HG03558 (cell line): Measurements from ENCODE around the gene PFDN6.

Experiments used
- ATAC-seq: cut with Tn5 transposase; IDR thresholded peaks from one replicate; pipeline ENCODE4 v1.9.1; 2021; ENCODE audit warnings: moderate number of reproducible peaks; ENCODE audit not compliant: unreplicated experiment; ENCODE audit errors: extremely low read depth

The PFDN6 gene

GRCh38 chr6:33292996-33293682 is 3.7 kb downstream of the PFDN6 start:
- ATAC-seq = no peak

DNA sequence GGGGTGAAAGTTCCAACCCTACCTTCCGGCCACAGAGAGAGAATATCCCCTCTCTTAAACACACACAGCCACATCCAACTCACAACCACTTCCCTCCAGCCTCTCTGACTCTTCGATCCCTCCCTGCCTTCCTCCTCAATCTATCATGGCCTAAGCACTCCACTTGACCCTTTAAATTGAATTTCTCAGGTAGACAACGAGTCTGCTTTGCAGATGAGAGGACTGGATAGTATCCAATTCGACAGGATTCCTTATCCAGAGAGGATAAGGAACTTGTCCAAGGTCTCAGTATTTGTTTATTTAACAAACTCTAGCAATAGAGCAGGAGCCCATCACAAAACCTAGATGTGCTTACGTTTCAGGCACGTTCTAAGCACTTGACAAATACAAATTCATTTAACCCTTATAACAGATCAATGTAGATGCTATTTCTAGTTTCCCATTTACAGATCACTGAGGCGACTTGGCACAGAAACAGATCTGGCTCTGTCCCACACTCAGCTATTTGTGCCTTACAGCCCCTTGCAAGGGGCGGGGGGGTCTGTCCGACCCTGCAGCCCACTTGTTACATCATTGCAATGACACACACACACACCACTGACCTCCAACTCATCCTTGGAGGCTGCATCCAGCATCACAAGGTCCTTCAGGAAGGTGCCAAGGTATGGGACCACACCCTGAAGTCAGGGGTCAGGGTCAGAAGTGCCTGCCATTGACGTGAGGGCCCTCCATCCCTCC is 4.9 kb downstream of the PFDN6 start:
- no peak for ATAC-seq

GRCh38 chr6:33295621-33296369 is 6.4 kb downstream of the PFDN6 start:
- no peak for ATAC-seq

DNA sequence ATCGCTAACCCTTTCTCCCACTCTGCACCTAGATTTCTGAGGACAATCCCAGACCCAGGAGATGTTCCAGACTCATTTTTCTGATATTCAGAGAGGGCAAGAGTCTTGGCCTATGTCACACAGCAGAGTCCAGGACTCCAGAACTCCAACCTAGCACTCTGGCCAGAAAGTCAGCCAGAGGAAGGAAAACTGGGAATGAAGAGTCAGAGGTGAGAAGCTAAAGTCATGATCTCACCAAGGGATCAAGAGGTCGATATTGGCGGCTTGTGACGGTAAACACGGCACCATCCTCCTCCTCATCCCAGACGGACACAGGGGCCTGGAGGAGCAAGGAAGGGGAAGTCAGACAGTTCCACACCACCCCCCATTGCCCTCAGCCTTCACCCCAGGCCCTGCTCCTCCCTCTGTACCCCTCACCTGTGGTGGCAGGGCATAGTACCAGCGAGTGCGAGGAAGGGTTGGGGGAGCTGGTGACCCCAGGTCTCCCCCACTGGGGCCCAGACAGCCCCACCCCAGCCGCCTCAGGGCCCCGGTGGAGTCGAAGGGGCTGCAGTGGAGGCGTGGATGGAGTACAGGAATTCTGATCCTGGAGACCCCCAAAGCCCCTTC is 7.5 kb downstream of the PFDN6 start:
- ATAC-seq = no peak

DNA sequence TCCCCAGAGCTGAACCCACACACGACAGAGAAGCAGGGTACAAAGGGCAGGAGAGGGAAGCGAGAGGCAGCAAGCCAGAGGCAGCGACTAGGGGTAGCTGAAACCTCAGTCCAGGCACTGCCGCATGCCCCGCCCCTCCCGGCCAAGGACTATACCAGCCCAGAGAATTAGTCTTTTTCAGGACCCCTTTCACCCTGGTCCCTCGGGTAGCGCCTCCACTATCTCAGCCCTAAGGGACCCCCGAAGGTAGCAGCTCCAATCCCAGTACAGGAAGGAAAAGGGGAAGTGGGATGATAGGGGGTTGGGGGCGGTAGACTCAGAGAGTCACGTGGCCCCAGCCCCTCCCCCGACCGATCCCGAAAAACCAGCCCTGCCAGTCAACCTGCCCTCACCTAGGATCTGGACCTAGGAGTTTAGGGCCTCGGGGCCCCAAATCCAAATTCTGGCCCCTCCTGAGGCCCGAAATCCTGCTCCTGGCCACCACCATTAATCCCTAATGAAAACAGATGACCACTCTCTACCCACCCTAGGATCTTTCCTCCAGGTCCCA is 8.1 kb downstream of the PFDN6 start:
- no peak for ATAC-seq

- ATAC-seq = no peak
Measured at GRCh38 chr6:33297956-33298772, 8.8 kb downstream of the PFDN6 start.

- ATAC-seq = no peak
Measured at GRCh38 chr6:33298773-33299236, 9.4 kb downstream of the PFDN6 start, which contains the start of gene RGL2. TSS of gene RGL2 (minus strand) at chr6:33298942. CDS start at chr6:33298610, 332 bp downstream.

- ATAC-seq = peak; percentile 61
Measured at GRCh38 chr6:33299237-33299944, 10.0 kb downstream of the PFDN6 start.

DNA sequence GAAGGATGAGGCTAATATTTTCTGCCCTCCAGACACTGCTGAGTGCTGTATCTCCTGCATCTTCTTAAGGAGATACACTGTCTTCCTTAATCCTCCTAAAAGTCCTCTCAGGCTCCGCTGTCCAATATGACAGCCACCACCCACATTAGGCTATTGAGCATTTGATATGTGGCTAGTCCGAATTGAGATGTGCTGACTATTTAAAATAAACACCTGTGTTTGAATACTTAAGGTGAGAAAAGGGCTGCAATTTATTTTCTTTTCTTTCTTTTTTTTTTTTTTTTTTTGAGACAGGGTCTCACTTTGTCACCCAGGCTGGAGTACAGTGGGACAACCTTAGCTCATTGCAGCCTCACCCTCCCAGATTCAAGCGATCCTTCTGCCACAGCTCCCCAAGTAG is 12.5 kb downstream of the PFDN6 start:
- no peak for ATAC-seq

DNA sequence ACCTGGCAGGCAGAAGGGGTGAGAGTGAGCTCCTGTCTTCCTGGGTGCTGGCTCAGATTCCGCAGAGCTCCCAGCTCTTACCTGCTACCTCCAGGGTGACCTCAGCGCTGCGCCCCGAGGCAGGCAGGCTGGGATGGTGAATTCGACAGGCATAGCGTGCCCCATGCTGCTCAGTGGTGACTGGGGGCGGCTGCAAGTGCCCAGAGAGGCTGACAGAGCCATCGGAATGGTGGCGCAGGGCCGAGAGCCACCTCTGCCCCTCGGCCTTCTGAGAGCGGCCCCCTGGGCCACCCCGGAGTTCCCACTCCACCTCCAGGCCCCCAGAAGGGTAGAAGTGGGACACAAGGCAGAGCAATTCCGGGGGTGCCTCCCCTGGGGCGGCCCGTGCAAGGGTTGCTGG is 14.8 kb downstream of the PFDN6 start:
- no peak for ATAC-seq

GRCh38 chr6:33305052-33305451 is 15.7 kb downstream of the PFDN6 start:
- no peak for ATAC-seq

DNA sequence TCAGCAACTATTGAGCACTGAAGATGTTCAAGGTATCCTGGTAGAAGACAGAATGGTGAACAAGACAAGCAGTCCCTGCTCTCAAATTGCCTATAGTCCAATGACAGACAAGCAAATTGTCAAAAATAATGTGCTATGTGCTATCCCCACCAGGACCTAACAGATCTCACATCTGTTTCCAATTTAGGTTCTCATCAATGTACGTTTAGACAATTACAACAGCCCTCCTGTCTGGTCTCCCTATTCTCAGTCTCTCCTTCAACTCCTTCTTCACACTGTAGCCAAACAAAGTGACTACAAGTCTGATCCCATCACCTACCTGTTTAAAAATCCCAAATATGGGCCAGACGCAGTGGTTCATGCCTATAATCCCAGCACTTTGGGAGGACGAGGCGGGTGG is 17.0 kb downstream of the PFDN6 start:
- ATAC-seq = no peak

DNA sequence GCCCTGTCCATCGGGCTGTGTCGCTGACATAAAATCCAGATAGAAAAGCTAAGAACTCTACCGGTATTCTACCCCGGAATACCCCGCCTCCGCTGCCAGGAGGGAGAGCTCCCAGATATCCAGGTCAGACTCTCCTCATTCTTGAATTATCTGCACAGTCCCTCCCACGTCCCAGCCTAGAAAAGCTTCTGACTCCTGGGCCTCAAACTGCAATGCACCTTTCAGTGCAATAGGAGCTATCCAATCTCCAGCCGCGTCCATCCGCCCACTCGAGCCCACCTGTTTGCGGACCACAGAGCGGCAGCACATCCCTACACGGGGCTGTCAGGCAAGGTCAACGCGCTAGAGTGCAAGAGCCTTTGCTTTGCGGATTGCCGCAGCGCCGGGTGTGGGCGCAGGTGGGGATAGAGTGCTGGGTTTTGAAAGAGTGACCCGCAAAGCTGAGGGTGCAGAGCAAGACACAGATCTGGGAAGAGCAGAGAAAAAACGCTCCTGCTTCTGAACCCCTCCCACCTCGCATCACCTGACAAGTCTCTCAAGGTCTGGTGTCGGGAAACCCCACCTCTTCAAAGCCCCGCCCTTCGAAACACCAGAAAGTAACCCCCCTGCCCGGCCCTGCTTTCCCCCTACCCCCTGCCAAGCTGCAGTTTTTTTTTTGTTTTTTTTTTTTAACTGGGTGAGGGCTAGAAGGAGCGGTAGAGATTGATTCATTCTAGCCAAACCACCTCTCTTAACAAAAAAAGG is 23.1 kb downstream of the PFDN6 start:
- no peak for ATAC-seq

GRCh38 chr6:33313105-33313708 is 23.8 kb downstream of the PFDN6 start:
- ATAC-seq = no peak

DNA sequence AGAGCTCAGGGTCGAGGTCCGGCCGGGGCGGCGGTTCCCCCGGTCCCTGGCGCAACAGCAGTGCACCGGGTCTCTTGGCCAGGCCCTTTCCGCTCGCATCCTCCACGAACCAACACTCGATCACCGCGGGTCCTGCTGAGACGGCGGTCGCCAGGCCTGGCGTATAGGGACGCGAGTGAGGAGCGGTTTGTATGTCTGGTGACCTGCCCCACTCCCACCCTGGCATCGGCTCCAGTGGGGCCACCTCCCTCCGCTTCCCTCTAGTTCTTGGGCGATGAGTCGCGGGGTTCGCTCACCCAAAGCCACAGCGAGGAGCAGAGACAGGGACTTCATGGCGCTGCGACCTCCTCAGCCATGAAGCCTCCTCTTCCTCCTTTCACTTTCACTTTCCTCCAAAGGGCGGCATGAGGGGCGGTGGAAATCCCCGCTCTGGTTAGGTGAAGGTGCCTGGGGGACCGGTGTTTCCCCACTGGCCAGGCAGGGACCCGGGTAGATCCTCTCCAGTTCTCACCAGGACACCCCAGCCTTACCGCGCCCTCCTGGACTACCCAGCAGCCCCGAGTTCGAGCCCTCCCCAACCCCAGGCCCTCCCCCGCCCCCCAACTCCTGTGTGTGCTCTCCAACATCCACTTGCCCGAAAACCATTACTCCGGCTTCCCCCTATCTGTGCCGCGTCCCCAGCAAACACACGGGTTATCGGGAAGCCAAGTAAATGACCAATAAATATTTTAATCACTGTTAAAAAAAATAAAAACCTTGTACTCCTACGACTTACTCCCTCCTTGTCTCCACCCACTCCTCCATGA is 24.5 kb downstream of the PFDN6 start, which contains the start of gene TAPBP:
Gene TAPBP (minus strand): TSS at position 370 of the 806 bp plus-strand sequence. CDS start 37 bp downstream, at position 333.
- no peak for ATAC-seq

DNA sequence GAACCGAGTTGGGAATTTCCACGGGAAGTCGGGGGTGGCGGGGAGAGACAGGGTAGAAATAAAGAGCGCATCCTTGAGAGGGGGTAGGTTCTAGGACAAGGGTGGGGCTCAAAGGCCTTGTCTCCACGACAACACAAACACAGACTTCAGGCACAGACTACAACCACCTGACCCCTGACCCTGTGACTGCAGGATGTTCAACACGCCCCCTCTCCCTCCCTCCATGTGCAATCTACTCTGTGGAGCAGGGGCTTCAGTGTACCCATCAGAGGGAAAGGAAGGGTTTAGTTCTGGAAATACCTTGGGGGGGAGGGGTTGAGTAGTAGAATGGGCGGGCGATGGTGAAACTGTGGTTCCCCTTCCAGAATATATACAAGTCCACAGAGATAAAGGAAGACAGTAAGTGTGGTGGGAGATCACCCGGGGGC is 25.1 kb downstream of the PFDN6 start:
- no peak for ATAC-seq
